Umbilical cord (tissue), 2 donors: Measurements from ENCODE around the gene CYP27A1. TPM values are rescaled to one million over a fixed set of nuclear protein-coding genes. Genes with fewer than 3 reads are reported as not detected.
"Not testable (repeated sequence)": the region's sequence is repeated elsewhere in the genome, so short reads cannot be mapped to it uniquely, and the experiment has no call there.

Experiments
- DNase-seq: peaks from one replicate; pipeline ENCODE4 v3.0.0-alpha.2; 2015; ENCODE audit warnings: low spot score
- total RNA-seq: library from RNA; depleted of rRNA; stranded (reverse); fragments of >200 nt; gene quantifications from one replicate; pipeline ENCODE4 v1.2.3, GENCODE V29; 2014; ENCODE audit warnings: low replicate concordance; ENCODE audit not compliant: insufficient read depth

The CYP27A1 gene
- total RNA-seq = 13.2 TPM

- DNase-seq = peak; percentile 66
These were observed at the start of gene CYP27A1 for GRCh38 chr2:218781691-218782527. Gene CYP27A1, plus strand, starts transcription at chr2:218782147. Its CDS starts 36 bp downstream, at chr2:218782183.

- no peak for DNase-seq
These were observed 49.2 kb upstream of the CYP27A1 start for GRCh38 chr2:218732761-218733158.

DNA sequence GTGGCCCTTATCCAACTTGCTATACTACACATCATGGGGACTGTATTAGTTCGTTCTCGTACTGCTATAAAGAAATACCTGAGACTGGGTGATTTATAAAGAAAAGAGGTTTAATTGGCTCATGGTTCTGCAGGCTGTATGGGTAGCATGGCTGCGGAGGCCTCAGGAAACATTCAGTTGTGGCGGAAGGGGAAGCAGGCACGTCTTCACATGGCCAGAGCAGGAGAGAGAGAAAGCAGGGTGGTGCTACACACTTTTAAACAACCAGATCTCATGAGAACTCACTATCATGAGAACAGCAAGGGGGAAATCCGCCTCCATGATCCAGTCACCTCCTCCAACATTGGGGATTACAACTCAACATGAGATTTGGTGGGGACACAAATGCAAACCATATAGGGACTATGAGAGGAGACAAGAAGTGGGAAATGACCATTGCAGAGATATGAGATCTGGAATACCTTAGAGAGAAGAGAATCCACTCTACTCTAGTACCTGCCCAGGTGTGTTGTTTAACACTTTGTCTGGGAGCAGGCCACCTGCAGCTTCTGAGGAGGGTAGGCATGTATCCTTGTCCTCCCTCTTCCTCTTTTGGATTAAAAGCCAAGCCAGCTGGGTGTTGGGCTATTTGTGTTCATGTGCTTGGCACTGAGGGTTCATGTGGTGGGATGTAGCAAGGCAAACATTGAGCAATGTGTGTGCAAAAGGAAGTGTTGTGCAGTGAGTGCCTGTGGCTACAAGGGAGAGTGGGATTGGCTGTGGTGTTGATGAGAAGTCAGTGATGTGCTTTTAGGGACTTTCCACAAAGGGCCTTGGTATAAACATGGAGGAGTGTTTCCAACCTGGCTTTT lies 48.6 kb upstream of the CYP27A1 start:
- DNase-seq = no peak

DNA sequence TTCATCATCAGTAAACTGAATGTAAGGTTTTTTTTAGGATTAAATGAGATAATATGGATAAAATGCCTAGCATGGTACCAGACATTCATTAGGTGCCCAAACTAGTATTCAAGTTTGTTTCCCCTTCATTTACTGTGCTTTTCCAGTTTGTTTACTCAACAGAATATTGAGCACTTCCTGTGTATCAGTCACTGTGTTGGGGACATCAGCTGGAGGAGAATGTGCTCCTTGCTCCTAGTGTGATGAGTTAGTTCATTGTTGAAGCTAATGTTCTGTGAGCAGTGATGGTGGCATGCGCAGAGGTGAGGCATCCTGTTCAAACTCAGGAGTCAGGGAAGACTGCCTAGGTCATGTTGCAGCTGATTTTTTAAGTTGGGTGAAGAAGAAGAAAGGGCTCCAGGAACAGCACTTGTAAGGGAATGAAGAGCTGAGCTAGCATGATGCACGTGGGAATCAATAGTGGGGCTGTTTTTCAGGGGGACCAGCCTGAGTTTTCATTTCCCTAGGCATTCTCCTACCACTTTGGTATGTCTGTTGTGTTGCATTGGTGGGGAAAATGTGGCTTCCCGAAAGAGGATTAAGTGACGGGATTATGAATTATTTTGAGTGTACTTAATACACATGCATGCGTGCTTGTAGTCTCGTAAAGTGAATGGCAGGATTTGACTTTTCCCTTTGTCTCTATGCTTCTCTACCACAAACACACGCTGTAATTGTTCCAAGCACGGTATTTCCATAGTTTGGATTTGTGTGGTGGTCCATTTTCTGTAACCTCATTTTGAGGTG lies 47.6 kb upstream of the CYP27A1 start:
- no peak for DNase-seq

- DNase-seq = peak; percentile 29
These were observed 45.4 kb upstream of the CYP27A1 start for GRCh38 chr2:218736531-218736930.

GRCh38 chr2:218743068-218743467 lies 38.9 kb upstream of the CYP27A1 start:
- no peak for DNase-seq

- no peak for DNase-seq
These were observed 37.3 kb upstream of the CYP27A1 start for GRCh38 chr2:218744615-218745014.

DNA sequence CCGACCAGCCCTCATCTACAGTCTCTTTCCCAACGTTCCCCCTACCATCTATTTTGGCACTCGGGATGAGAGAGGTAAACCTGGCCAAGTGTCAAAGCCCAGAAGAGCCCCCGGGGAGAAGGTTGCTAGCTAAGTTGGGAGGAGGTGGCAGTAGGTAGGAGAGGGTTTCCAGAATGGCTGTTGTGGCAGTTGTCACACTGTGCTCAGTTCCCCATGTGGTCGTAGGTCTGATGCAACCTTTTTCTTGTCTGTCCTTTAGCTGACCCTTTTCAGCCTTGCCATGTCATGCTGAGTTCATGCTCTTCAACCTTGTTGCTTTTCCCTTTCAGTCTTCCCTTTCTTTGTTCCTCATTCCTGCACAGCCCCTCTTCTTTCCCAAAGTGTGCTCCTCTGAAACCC lies 36.8 kb upstream of the CYP27A1 start:
- DNase-seq = no peak

DNA sequence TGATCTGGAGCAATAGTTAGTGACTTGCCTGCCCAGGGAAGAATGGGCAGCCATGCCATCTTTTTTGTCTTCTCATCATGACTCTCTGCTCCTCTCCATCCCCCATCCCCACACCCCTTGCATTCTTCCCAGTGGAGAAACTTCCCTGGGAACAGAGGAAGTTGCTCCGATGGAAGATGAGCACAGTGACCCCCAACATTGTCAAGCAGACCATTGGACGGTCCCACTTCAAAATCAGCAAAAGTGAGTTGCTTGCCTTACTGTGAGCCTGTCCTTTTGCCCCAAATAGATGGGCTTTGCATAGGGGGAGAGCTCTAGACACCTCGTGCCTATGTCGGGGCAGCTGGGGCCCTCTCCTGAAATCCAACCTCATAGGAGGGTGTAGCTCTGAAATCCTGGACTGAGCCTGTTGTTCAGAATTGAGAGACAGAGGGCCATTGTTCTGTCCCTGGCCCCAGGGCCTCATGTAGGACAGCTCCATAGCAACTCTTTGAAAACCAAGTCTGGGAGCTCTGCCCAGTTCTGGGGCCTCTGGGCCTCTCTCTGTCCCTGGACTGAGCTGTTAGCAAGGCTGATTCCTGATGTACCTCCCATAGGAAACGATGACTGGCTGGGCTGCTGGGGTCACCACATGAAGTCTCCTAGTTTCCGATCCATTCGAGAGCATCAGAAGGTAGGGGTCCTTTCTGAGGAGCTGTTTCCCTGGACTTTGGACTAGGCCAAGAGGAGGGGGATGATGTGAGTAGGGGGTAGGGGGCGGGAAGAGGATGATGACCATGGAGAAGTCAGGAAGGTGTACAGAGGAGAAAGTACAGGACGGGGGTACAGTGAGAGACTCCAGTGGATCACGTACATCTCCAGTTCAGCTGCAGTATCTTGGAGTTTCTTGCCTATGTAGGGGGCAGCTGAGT lies 36.1 kb upstream of the CYP27A1 start:
- peak; percentile 85 for DNase-seq

DNA sequence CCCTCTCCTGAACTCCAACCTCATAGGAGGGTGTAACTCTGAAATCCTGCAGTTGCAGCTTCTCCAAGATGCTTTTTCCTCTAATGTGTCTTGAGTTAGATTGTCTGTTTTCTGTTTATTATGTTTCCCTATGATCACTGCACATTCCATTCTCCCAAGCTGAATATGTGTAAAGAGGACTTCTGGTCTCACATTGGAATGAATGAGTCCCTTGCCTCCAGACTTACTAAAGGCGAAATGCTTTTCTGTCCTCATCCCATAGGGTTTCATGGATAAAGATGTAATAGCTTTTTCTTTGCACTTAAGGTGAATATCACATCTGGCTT lies 35.5 kb upstream of the CYP27A1 start:
- DNase-seq = peak; percentile 25

DNA sequence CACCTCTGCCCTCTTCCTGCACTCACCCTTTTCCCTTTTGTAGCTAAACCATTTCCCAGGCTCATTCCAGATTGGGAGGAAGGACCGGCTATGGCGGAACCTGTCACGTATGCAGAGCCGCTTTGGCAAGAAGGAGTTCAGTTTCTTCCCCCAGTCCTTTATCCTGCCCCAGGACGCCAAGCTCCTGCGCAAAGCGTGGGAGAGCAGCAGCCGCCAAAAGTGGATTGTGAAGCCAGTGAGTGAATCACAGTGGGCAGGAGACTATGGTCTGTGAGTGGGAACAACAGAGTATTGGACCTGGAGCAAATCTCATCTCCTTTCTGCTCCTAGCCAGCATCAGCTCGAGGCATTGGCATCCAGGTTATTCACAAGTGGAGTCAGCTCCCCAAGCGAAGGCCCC lies 35.0 kb upstream of the CYP27A1 start:
- DNase-seq = no peak

- no peak for DNase-seq
These were observed 33.1 kb upstream of the CYP27A1 start for GRCh38 chr2:218748741-218749441.

GRCh38 chr2:218754201-218754600 lies 27.7 kb upstream of the CYP27A1 start:
- DNase-seq = no peak

GRCh38 chr2:218754781-218755180 lies 27.2 kb upstream of the CYP27A1 start:
- DNase-seq = no peak

DNA sequence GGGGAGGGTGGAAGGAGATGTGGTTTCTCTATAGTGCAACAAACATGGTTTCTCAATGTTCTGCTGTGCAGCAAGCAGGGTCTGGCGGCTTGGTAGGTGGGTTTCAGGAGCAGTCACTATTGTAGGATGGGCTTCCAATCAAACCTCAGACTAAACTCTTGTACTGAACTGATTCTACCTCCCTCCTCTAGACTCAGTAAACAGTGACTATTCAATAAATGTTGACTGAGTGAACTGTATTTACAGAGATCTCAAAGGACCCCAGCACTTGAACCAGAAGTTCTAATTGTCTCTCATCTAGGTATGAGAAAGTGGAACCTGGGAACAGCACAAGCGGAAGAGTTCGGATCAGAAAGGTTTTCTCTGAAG lies 26.8 kb upstream of the CYP27A1 start:
- no peak for DNase-seq

DNA sequence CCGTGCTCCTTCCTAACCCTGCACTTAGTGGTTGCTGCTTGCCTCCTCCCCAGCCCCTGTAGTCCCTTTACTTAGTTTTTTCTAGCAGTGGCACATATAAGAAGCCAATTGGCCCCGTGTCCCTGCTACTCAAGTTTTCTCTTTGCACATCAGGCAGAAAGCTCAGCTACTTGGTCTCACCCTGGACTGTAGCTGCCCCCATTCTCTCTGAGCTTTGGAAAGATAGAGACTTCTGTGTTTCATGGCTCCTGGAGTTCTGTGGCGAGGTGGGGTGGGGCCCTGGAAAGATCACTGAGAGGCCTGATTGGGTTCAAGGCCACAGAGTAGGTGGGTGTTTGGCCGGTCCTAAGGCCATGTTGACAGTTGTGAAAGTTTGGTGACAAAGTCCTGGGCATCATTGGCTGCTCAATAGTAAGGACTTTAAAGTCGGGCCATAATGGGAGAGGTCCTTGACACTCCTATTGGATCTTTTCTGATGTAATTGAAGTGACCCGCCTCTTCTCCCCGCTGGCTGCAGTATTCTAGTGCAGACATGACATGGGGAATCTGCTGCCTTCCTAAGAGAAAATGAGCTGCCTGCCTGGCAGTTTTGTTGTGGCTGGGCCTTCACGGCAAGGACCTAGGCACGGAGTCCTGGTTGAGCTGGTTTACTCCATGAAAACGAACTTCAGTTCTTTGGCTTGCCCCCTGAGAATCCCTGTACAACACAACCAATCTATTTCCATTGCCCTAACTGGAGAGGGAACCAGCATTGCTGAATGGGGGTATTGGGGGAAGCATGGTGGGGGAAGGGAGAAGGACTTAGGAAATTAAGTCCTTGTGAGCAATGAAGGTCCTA lies 26.2 kb upstream of the CYP27A1 start:
- no peak for DNase-seq

DNA sequence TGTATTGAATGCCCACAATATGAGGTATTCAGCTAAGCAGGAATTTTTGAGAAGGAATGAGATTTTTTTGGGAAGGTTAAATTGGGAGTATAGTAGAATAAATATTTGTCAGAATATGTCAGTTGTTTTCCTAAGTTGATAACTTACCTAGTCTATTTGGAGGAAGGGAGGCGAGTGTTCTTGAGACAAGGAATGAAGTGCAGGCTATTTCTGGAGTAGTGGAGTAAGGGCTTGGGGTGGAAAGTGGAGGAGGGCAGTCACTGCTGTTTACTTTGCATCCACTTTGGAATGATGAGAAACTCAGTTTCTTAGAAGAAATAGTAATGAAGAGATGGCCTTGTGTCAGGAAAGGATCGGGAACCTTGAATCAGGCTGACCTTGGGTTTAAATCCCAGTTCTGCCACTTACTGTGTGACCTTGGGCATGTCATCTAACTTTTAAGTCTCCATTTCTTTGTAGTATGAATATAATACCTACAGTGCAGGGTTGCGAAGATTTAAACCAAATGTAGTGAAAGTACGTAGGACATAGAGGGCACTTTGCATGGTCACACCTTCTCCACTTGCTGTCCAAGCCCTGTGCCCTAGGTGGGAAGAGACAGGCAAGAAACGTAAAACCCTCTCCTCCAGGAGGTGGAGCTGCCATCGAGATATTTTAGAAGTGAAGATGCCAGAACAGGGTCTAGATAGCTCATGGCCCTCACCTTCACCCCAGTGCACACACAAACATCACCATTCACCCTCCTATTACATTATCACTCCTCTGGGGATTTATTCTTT lies 25.2 kb upstream of the CYP27A1 start:
- no peak for DNase-seq

DNA sequence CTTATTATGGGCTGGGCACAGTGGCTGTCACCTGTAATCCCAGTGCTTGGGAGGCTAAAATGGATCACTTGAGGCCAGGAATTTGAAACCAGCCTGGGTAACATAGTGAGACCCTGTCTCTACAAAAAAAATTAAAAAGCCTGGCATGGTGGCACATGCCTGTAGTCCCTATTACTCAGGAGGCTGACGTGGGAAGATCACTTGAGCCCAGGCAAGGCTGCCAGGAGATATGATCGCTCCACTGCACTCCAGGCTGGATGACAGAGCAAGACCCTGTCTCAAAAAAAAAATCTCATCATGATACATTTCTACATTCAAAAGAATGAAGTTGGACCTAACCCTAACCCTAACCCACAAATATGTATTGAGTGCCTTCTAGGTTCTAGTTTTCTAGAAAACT lies 20.2 kb upstream of the CYP27A1 start:
- DNase-seq = no peak

DNA sequence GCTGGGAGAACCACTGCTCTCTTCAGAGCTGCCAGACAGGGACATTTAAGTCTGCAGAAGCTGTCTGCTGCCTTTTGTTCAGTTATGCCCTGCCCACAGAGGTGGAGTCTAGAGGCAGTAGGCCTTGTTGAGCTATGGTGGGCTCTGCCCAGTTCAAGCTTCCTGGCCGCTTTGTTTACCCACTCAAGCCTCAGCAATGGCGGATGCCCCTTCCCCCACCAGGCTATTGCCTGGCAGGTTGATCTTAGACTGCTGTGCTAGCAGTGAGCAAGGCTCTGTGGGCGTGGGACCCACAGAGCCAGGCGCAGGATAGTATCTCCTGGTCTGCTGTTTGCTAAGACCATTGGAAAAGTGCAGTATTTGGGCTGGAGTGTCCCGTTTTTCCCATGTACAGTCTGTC lies 9.2 kb upstream of the CYP27A1 start:
- not testable (repeated sequence) for DNase-seq
